ENCODE data around the gene RASA3. TPM values are rescaled to one million over a fixed set of nuclear protein-coding genes. Genes with fewer than 3 reads are reported as not detected.

RASA3 gene
- total RNA-seq, 2 donors from 2014 or later, result 6.3 to 12.0 TPM

- no peak overlapping the region for H3K4me3 ChIP-seq (ENCODE audit: low read length)
- no peaks in the 10 kb centered on the region for H3K9me3 ChIP-seq (ENCODE audit: control insufficient read depth, low read length)
- no peaks in the 10 kb centered on the region for H3K9me3 Mint-ChIP-seq
- no peak for DNase-seq
- no peaks in the 10 kb centered on the region for H3K36me3 ChIP-seq (ENCODE audit: control insufficient read depth, insufficient read depth, low read length)
- H3K36me3 Mint-ChIP-seq (ENCODE audit: low read depth), result no peaks in the 10 kb centered on the region
- H3K9ac ChIP-seq (ENCODE audit: extremely low read depth, low read length, poor library complexity, severe bottlenecking), result no peak overlapping the region
- H3K4me3 Mint-ChIP-seq, result no peak overlapping the region
- no peaks in the 10 kb centered on the region for H3K4me1 Mint-ChIP-seq
- H3K27me3 ChIP-seq (ENCODE audit: control insufficient read depth, insufficient read depth, low read length, poor library complexity, severe bottlenecking), result peaks cover 5% of the 10 kb centered on the region
- no peak for TF ChIP-seq CTCF (conservative IDR thresholded peaks at IDR 0.05)
- 90 to 93% methylated on average over 13 to 14 of the region's 14 CpGs for WGBS, 2 experiments (ENCODE audit: insufficient coverage in 1 of 2, insufficient read length in 1 of 2)
- no peak overlapping the region for H3K27ac ChIP-seq (ENCODE audit: low read depth, low read length)
- H3K27me3 Mint-ChIP-seq (ENCODE audit: insufficient read depth), result peaks cover 6% of the 10 kb centered on the region
- no peaks in the 10 kb centered on the region for H3K4me1 ChIP-seq (ENCODE audit: control insufficient read depth, insufficient read depth, low read length)
- no peak overlapping the region for H3K27ac Mint-ChIP-seq
Observed at GRCh38 chr13:113948034-113948742, 184.2 kb downstream of the RASA3 start.

- no peaks in the 10 kb centered on the region for H3K4me1 ChIP-seq (ENCODE audit: control insufficient read depth, insufficient read depth, low read length)
- WGBS, 2 experiments (ENCODE audit: insufficient coverage in 1 of 2, insufficient read length in 1 of 2), result 85 to 93% methylated on average over 11 to 17 of the region's 17 CpGs
- no peaks in the 10 kb centered on the region for H3K9me3 ChIP-seq (ENCODE audit: control insufficient read depth, low read length)
- TF ChIP-seq CTCF (conservative IDR thresholded peaks at IDR 0.05), result peak; percentile 59
- Mint-ChIP-seq H3K4me1 (no peaks in the 10 kb centered on the region), H3K9me3 (no peaks in the 10 kb centered on the region), H3K4me3 (no peak overlapping the region), H3K27me3 (ENCODE audit: insufficient read depth) (peaks cover 8% of the 10 kb centered on the region), H3K36me3 (ENCODE audit: low read depth) (no peaks in the 10 kb centered on the region), H3K27ac (no peak overlapping the region)
- H3K4me3 ChIP-seq (ENCODE audit: low read length), result no peak overlapping the region
- no peaks in the 10 kb centered on the region for H3K36me3 ChIP-seq (ENCODE audit: control insufficient read depth, insufficient read depth, low read length)
- no peak overlapping the region for H3K9ac ChIP-seq (ENCODE audit: extremely low read depth, low read length, poor library complexity, severe bottlenecking)
- DNase-seq, result peak; percentile 74
- no peak overlapping the region for H3K27ac ChIP-seq (ENCODE audit: low read depth, low read length)
- H3K27me3 ChIP-seq (ENCODE audit: control insufficient read depth, insufficient read depth, low read length, poor library complexity, severe bottlenecking), result peaks cover 9% of the 10 kb centered on the region
Observed at GRCh38 chr13:113947311-113948033, 185.0 kb downstream of the RASA3 start.

GRCh38 chr13:113946409-113947181, 185.8 kb downstream of the RASA3 start:
- Mint-ChIP-seq H3K4me3 (no peak overlapping the region), H3K36me3 (ENCODE audit: low read depth) (no peaks in the 10 kb centered on the region), H3K9me3 (peaks cover 3% of the 10 kb centered on the region), H3K27me3 (ENCODE audit: insufficient read depth) (peaks cover 16% of the 10 kb centered on the region), H3K4me1 (no peaks in the 10 kb centered on the region), H3K27ac (no peak overlapping the region)
- peaks cover 16% of the 10 kb centered on the region for H3K27me3 ChIP-seq (ENCODE audit: control insufficient read depth, insufficient read depth, low read length, poor library complexity, severe bottlenecking)
- no peak overlapping the region for H3K4me3 ChIP-seq (ENCODE audit: low read length)
- DNase-seq, result no peak
- TF ChIP-seq CTCF (conservative IDR thresholded peaks at IDR 0.05), result no peak
- no peaks in the 10 kb centered on the region for H3K4me1 ChIP-seq (ENCODE audit: control insufficient read depth, insufficient read depth, low read length)
- no peaks in the 10 kb centered on the region for H3K9me3 ChIP-seq (ENCODE audit: control insufficient read depth, low read length)
- 92 to 93% methylated on average over 17 to 26 of the region's 26 CpGs for WGBS, 2 experiments (ENCODE audit: insufficient coverage in 1 of 2, insufficient read length in 1 of 2)
- H3K9ac ChIP-seq (ENCODE audit: extremely low read depth, low read length, poor library complexity, severe bottlenecking), result no peak overlapping the region
- H3K36me3 ChIP-seq (ENCODE audit: control insufficient read depth, insufficient read depth, low read length), result no peaks in the 10 kb centered on the region
- no peak overlapping the region for H3K27ac ChIP-seq (ENCODE audit: low read depth, low read length)
